PC-3 (cell line): ENCODE data around the gene SDE2. TPM values are rescaled to one million over a fixed set of nuclear protein-coding genes. Genes with fewer than 3 reads are reported as not detected.

Source experiments
- ATAC-seq: fragments of 200-7000 bp; cut with Tn5 transposase; 2 replicates; pipeline ENCODE4 v1.9.1; 2020; ENCODE audit warnings: mild to moderate bottlenecking, moderate library complexity
- BruUV-seq: library from RNA; stranded (reverse); fragments of 400-500 nt; replicated peaks from 2 replicates; lab custom pipeline; 2021; lab: Mats Ljungman, UMichigan
- CTCF ChIA-PET: fragments of 300-600 bp; sonication (Branson Sonifier 250); formaldehyde crosslinking; loops from one replicate; lab custom pipeline; 2022; ENCODE audit warnings: antibody characterized with exemption; lab: Charles Lee
- POLR2A ChIA-PET: fragments of 300-600 bp; sonication (Branson Sonifier 250); formaldehyde crosslinking; loops from one replicate; lab custom pipeline; 2022; ENCODE audit warnings: antibody characterized with exemption; ENCODE audit not compliant: unreplicated experiment; lab: Charles Lee
- DNase-seq: peaks from one replicate; pipeline ENCODE4 v3.0.0-alpha.2; 2015
- H2AFZ ChIP-seq: fragments of 300-600 bp; sonication (generic); 2 replicates; pipeline ENCODE4 v1.6.0; 2016; ENCODE audit warnings: antibody characterized with exemption, low read length
- H3F3A ChIP-seq: fragments of 300-600 bp; sonication (generic); one replicate; pipeline ENCODE4 v1.6.0; 2017; ENCODE audit warnings: antibody characterized with exemption, low read length, control low read depth, mild to moderate bottlenecking; ENCODE audit not compliant: unreplicated experiment
- H3K27ac ChIP-seq: fragments of 300-600 bp; sonication (generic); 2 replicates; pipeline ENCODE4 v1.5.1; 2016; ENCODE audit warnings: mild to moderate bottlenecking, low read length
- H3K27me3 ChIP-seq: fragments of 300-600 bp; sonication (generic); 2 replicates; pipeline ENCODE4 v1.6.1; 2016; ENCODE audit warnings: low read length, mixed read lengths
- H3K36me3 ChIP-seq: fragments of 300-600 bp; sonication (generic); 2 replicates; pipeline ENCODE4 v1.6.1; 2016; ENCODE audit warnings: low read depth, mixed run types, low read length, mixed read lengths
- H3K4me1 ChIP-seq: fragments of 300-600 bp; sonication (generic); 2 replicates; pipeline ENCODE4 v1.5.1; 2016; ENCODE audit warnings: low read length; ENCODE audit not compliant: insufficient read depth
- H3K4me2 ChIP-seq: fragments of 300-600 bp; sonication (generic); 2 replicates; pipeline ENCODE4 v1.6.0; 2016; ENCODE audit warnings: low read length
- H3K4me3 ChIP-seq: fragments of 300-600 bp; sonication (generic); 2 replicates; pipeline ENCODE4 v1.5.1; 2016; ENCODE audit warnings: mild to moderate bottlenecking, low read length, mixed read lengths
- H3K79me2 ChIP-seq: fragments of 300-600 bp; sonication (generic); 2 replicates; pipeline ENCODE4 v1.6.1; 2017; ENCODE audit warnings: low read length, mixed read lengths
- H3K9ac ChIP-seq: fragments of 300-600 bp; sonication (generic); 2 replicates; pipeline ENCODE4 v1.6.0; 2016; ENCODE audit warnings: mild to moderate bottlenecking, low read length
- H3K9me2 ChIP-seq: fragments of 300-600 bp; sonication (generic); replicated peaks from 2 replicates; pipeline ENCODE4 v1.6.1; 2016; ENCODE audit warnings: mixed run types, low read length, mixed read lengths
- H3K9me3 ChIP-seq: fragments of 300-600 bp; sonication (generic); 2 replicates; pipeline ENCODE4 v1.6.1; 2016; ENCODE audit warnings: low read length, mixed read lengths
- H4K20me1 ChIP-seq: fragments of 300-600 bp; sonication (generic); 2 replicates; pipeline ENCODE4 v1.6.1; 2016; ENCODE audit warnings: low read length, mixed read lengths
- CTCF ChIP-seq: fragments of 300-600 bp; sonication (generic); conservative IDR thresholded peaks from 2 replicates; pipeline ENCODE4 v1.5.1; 2017; ENCODE audit warnings: antibody characterized with exemption, low read depth, mild to moderate bottlenecking, low read length
- EZH2 ChIP-seq: fragments of 300-600 bp; sonication (generic); IDR thresholded peaks from one replicate; pipeline ENCODE4 v1.6.1; 2017; ENCODE audit warnings: antibody characterized with exemption, mild to moderate bottlenecking, low read length; ENCODE audit not compliant: unreplicated experiment
- EZH2phosphoT487 ChIP-seq: fragments of 300-600 bp; sonication (generic); IDR thresholded peaks from 2 replicates; pipeline ENCODE4 v1.6.1; 2018; ENCODE audit warnings: mild to moderate bottlenecking, antibody characterized with exemption, low read length, borderline replicate concordance
- intact Hi-C: fragments of 100-400 bp; cut with micrococcal nuclease; formaldehyde crosslinking; loops from 2 replicates; pipeline ENCODE4 v1.9.0; 2023
- total RNA-seq: library from RNA; depleted of rRNA; stranded (reverse); fragments of >200 nt; gene quantifications from 2 replicates; pipeline ENCODE4 v1.2.3, GENCODE V29; 2014

SDE2 gene
- total RNA-seq, 1 experiment from 2014 or later: 26.1 TPM

- Histone ChIP-seq H4K20me1 (peaks cover 14% of the 10 kb centered on the region; the same call in 1 of the 2 replicates), H3K9me2 (no peaks in the 10 kb centered on the region), H3K27ac (no peak overlapping the region), H3K9ac (no peak overlapping the region), H3K9me3 (no peaks in the 10 kb centered on the region), H3K27me3 (no peaks in the 10 kb centered on the region), H3K4me3 (no peak overlapping the region), H3K4me2 (no peak overlapping the region), H3K36me3 (peaks cover 86% of the 10 kb centered on the region), H2AFZ (no peak overlapping the region), H3K79me2 (peaks cover 22% of the 10 kb centered on the region), H3F3A (peaks cover 7% of the 10 kb centered on the region), H3K4me1 (no peaks in the 10 kb centered on the region)
- BruUV-seq: no TSS peak
- DNase-seq: peak; percentile 76
- intact Hi-C loops: no loop called here
- ChIA-PET CTCF (interaction anchor here (0.5 to 1.2 kb wide), 10 partner anchors 8 to 694 kb away, joined by 3 to 6 read pairs (median 4); partner anchors contain the start of gene TMEM63A), POLR2A (no interaction called here)
- peak; percentile 40; the same call in 1 of the 2 replicates for ATAC-seq
- TF ChIP-seq CTCF: peak; percentile 86
- no peak for TF ChIP-seq EZH2phosphoT487
These were observed 11.4 kb downstream of the SDE2 start for GRCh38 chr1:225987491-225988316.

GRCh38 chr1:225981714-225982113, 17.4 kb downstream of the SDE2 start:
- ChIA-PET CTCF (no interaction called here), POLR2A (no interaction called here)
- H3F3A ChIP-seq: peaks cover 3% of the 10 kb centered on the region
- DNase-seq: no peak
- H3K36me3 ChIP-seq: peaks cover 62% of the 10 kb centered on the region
- no peaks in the 10 kb centered on the region for H3K27me3 ChIP-seq
- peaks cover 7% of the 10 kb centered on the region; the same call in 1 of the 2 replicates for H4K20me1 ChIP-seq
- H3K9me3 ChIP-seq: no peaks in the 10 kb centered on the region
- intact Hi-C loops: no loop called here
- H3K27ac ChIP-seq: no peak overlapping the region
- no peaks in the 10 kb centered on the region for H3K9me2 ChIP-seq
- no peak overlapping the region for H3K4me2 ChIP-seq
- H3K9ac ChIP-seq: no peak overlapping the region
- H2AFZ ChIP-seq: no peak overlapping the region
- H3K4me3 ChIP-seq: no peak overlapping the region
- peaks cover 15% of the 10 kb centered on the region for H3K79me2 ChIP-seq
- no TSS peak for BruUV-seq
- H3K4me1 ChIP-seq: no peaks in the 10 kb centered on the region
- no peak for ATAC-seq
- no peak for TF ChIP-seq EZH2phosphoT487
- TF ChIP-seq CTCF: no peak
- no peak for TF ChIP-seq EZH2
